Measurements from ENCODE around the gene GOLGA6C.
"Not testable (repeated sequence)": the region's sequence is repeated elsewhere in the genome, so short reads cannot be mapped to it uniquely, and the experiment has no call there.

The GOLGA6C gene, protein sequence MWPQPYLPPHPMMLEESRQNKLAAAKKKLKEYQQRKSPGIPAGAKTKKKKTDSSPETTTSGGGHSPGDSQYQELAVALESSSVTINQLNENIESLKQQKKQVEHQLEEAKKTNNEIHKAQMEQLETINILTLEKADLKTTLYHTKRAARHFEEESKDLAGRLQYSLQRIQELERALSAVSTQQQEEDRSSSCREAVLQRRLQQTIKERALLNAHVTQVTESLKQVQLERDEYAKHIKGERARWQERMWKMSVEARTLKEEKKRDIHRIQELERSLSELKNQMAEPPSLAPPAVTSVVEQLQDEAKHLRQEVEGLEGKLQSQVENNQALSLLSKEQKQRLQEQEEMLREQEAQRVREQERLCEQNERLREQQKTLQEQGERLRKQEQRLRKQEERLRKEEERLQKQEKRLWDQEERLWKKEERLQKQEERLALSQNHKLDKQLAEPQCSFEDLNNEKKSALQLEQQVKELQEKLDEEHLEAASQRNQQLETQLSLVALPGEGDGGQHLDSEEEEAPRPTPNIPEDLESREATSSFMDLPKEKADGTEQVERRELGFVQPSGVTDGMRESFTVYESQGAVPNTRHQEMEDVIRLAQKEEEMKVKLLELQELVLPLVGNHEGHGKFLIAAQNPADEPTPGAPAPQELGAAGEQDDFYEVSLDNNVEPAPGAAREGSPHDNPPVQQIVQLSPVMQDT

DNA sequence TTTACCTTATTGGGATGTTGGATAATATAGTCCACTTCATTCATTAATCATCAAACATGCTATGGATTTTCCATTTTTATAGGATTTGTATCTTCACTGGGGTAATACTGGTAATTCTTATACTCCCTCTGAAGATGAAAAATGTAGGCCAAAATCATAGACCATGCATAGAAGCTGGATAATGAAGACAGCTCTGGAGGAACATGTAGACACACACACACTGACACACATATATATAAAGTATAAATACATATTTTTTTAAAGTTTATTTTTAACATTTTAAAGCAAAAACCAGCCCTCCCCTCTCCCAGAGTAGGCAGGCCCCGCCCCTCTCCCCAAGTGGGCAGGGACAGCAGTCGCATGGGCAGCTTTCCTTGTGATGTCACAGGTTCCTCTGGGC, at the start of gene GOLGA6C:
Gene GOLGA6C (plus strand): TSS at position 301 of the 400 bp plus-strand sequence. CDS start 265 bp downstream, outside the sequence.
- WGBS (ENCODE audit: insufficient coverage, insufficient read length) = no CpG with 5 or more reads among the region's 2 CpGs
- not testable (repeated sequence) for DNase-seq (ENCODE audit: low read depth, low spot score)

DNA sequence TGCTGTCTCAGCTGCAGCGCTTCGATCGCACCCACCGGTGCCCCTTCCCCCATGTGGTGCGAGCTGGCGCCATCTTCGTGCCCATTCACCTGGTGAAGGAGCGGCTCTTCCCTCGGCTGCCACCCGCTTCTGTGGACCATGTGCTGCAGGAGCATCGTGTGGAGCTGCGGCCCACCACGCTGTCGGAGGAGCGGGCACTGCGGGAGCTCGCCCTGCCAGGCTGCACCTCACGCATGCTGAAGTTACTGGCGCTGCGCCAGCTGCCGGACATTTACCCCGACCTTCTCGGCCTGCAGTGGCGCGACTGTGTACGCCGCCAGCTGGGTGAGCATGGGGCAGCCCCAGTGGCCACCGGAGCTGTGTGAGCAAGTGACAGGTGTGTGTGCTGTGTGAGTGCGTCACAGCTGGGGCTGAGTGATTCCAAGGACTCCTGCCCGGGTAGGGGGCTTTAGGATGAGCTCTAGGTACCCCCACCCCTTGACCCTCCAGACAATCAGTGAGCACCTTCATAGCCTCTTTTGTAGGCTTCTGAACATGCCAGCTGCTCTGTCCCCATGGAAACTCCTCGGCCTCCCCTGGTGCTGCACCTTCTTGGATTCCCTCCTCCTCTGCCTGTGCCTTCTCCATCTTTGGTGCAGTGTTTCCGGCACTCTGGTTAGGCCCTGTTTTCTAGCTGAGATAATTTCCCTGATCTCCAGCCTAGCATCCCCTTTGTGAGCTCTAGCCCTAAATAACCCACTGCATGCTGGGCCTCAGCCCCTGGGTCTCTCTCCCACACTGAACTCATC, 49.4 kb upstream of the GOLGA6C start:
- no CpG with 5 or more reads among the region's 32 CpGs for WGBS (ENCODE audit: insufficient coverage, insufficient read length)
- Histone ChIP-seq H3K4me1 (ENCODE audit: control insufficient read depth, insufficient read depth, low read length) (peaks cover 3% of the 10 kb centered on the region; the same call in 1 of the 2 replicates), H3K9me3 (ENCODE audit: control insufficient read depth, insufficient read depth, low read length) (no peaks in the 10 kb centered on the region), H3K27ac (ENCODE audit: low read length) (no peak overlapping the region), H3K36me3 (ENCODE audit: control insufficient read depth, insufficient read depth, low read length) (peaks cover 51% of the 10 kb centered on the region), H3K4me3 (ENCODE audit: low read length) (no peak overlapping the region), H3K27me3 (ENCODE audit: control insufficient read depth, insufficient read depth, low read length) (no peaks in the 10 kb centered on the region)
- no peak for DNase-seq (ENCODE audit: low read depth, low spot score)

More for the DNA sequence above, at the start of gene GOLGA6C:
- H3K27me3 ChIP-seq (ENCODE audit: control insufficient read depth, insufficient read depth, low read length); H3K9me3 ChIP-seq (ENCODE audit: control insufficient read depth, insufficient read depth, low read length); H3K36me3 ChIP-seq (ENCODE audit: control insufficient read depth, insufficient read depth, low read length); H3K4me3 ChIP-seq (ENCODE audit: low read length); H3K27ac ChIP-seq (ENCODE audit: low read length); H3K4me1 ChIP-seq (ENCODE audit: control insufficient read depth, insufficient read depth, low read length): not testable (repeated sequence)

DNA sequence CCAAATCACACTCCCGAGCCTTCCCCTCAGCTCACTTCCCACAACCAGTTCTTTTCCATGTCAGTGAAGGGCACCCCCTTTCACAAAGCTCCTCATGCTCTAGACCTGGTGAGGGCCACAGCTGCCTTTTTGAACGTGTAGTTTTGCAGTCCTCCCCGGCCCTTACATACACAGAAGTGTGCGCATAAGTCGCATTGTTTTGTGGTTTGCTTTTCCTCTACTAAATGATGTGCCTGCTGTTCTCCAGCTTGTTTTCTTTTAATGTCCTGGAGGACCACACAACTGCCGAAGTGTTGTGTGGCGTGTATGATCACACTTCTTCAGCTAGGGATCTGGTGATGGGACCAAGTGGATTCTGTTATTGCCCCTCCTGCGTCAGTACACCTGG, 48.9 kb upstream of the GOLGA6C start:
- no peak for DNase-seq (ENCODE audit: low read depth, low spot score)
- Histone ChIP-seq H3K27ac (ENCODE audit: low read length) (no peak overlapping the region), H3K4me3 (ENCODE audit: low read length) (no peak overlapping the region), H3K9me3 (ENCODE audit: control insufficient read depth, insufficient read depth, low read length) (no peaks in the 10 kb centered on the region), H3K27me3 (ENCODE audit: control insufficient read depth, insufficient read depth, low read length) (no peaks in the 10 kb centered on the region), H3K4me1 (ENCODE audit: control insufficient read depth, insufficient read depth, low read length) (peaks cover 3% of the 10 kb centered on the region; the same call in 1 of the 2 replicates), H3K36me3 (ENCODE audit: control insufficient read depth, insufficient read depth, low read length) (peaks cover 51% of the 10 kb centered on the region)
- WGBS (ENCODE audit: insufficient coverage, insufficient read length) = no CpG with 5 or more reads among the region's 8 CpGs

DNA sequence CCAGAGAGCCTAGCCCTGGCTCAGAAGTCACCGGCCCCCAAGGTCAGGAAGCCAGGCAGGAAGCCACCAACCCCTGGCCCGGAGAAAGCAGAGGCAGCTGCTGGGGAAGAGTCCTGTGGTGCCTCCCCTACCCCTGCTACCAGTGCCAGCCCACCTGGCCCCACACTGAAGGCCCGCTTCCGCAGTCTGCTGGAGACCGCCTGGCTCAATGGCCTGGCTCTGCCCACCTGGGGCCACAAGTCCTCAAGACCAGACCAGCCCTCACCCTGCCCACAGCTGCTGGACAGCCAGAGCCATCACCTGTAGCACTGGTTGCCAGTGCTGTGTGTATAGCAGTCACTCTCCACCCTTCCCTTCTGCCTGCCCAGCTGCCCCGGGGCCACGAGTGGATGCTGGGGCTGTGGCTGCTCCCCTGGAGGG, 47.3 kb upstream of the GOLGA6C start:
- H3K36me3 ChIP-seq (ENCODE audit: control insufficient read depth, insufficient read depth, low read length) = peaks cover 51% of the 10 kb centered on the region
- H3K4me3 ChIP-seq (ENCODE audit: low read length) = no peak overlapping the region
- H3K27ac ChIP-seq (ENCODE audit: low read length) = no peak overlapping the region
- no peaks in the 10 kb centered on the region for H3K27me3 ChIP-seq (ENCODE audit: control insufficient read depth, insufficient read depth, low read length)
- WGBS (ENCODE audit: insufficient coverage, insufficient read length) = no CpG with 5 or more reads among the region's 7 CpGs
- no peak for DNase-seq (ENCODE audit: low read depth, low spot score)
- H3K9me3 ChIP-seq (ENCODE audit: control insufficient read depth, insufficient read depth, low read length) = no peaks in the 10 kb centered on the region
- 0 out of 2 replicates have a peak, but pooled peaks cover 2% of the 10 kb centered on the region for H3K4me1 ChIP-seq (ENCODE audit: control insufficient read depth, insufficient read depth, low read length)

DNA sequence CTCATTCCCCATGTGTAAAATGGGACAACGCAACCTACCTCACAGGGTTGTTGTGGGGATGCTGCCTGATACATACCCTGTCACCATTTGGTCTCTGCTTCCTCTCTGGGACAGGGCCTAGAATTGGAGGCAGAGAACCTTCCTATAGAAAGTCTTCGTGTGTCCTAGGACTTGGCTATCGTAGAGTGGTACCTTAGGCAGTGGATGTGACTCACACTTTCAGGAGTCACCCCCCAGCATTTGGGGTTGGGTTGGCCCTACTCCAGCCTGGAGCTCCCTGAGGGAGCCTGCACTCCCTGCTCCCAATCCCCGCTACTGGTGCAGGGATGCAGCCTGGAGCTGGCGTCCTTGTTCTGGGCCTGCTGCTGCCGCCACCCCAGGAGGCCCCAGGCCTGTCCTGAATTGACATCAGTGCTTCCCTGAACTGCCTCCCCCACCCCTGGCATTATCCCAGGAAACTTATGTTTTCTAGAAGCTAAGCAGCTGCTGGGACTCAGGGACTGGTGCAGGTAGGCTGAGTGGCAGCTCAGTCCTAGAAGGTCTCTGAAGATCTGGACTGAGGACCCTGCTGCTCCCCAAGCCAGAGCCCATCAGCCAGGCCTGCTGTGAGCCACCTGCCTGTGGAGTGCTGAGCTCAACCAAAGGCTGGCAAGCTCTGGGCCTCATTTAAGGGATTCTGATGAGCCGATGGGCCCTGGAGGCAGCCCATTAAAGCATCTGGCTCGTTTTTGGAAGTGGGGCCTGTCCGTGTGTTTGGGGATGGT, 46.5 kb upstream of the GOLGA6C start:
- no peak for DNase-seq (ENCODE audit: low read depth, low spot score)
- H3K27ac ChIP-seq (ENCODE audit: low read length) = no peak overlapping the region
- H3K36me3 ChIP-seq (ENCODE audit: control insufficient read depth, insufficient read depth, low read length) = peaks cover 48% of the 10 kb centered on the region
- H3K9me3 ChIP-seq (ENCODE audit: control insufficient read depth, insufficient read depth, low read length) = no peaks in the 10 kb centered on the region
- H3K4me3 ChIP-seq (ENCODE audit: low read length) = no peak overlapping the region
- no peaks in the 10 kb centered on the region for H3K27me3 ChIP-seq (ENCODE audit: control insufficient read depth, insufficient read depth, low read length)
- no CpG with 5 or more reads among the region's 9 CpGs for WGBS (ENCODE audit: insufficient coverage, insufficient read length)
- H3K4me1 ChIP-seq (ENCODE audit: control insufficient read depth, insufficient read depth, low read length) = 0 out of 2 replicates have a peak, but pooled peaks cover 2% of the 10 kb centered on the region

DNA sequence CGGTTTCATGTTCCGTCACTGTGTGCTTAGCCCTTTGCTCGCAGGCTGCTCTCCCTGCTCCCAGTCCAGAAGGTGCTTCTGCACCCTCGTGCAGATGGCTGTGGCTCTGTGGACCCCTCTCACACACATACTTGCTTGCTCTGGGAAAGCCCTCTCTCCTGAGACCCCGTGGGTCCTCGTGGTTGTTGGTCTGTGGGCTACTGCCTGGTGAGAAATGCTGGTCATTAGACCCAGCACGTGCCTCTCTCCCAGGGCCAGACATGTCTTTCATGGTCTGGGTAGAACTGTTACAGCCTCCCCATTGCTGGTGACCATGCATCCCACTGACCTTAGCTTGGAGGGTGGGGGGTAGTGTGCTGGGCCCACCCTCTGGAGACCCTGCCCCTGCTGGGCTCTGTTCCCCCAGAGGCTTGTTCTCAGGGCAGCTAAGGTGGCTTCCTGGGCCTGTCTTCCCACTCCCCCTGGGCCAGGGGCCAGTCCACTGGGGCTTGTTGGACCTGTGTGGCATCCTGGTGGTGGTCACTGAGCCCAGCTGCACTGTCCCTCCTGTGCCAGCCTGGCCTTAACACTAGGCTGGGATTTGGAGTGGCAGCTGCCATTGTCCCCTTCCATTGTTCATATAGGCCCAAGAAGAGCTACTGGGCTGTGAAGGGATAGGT, 45.8 kb upstream of the GOLGA6C start:
- WGBS (ENCODE audit: insufficient coverage, insufficient read length) = no CpG with 5 or more reads among the region's 7 CpGs
- H3K4me1 ChIP-seq (ENCODE audit: control insufficient read depth, insufficient read depth, low read length) = 0 out of 2 replicates have a peak, but pooled peaks cover 2% of the 10 kb centered on the region

DNA sequence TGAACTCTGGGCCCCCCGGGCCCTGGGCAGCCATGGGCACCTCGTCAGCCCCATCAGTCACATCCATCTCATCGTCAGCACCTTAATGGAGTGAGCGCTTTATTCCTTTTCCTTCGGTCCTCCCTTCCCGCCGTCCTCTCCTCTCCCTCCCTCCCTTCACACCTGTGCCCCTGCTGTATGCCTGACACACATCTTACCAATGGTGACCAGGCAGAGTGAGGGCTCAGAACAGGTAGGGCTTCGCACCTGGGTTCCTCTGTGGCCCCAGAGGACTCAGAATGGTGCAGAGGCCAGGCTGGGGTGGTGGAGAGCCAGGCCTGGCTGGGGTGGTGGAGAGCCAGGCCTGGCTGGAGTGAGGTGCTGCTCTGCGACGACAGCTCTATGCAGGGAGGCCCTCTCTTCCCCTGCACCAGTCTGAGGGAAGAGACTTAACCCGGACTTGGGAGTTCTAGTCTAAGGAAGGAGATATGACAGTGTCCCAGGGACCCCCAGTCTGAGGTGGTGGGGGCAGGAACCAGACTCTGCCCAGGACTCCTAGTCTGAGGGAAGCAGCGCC, 44.8 kb upstream of the GOLGA6C start:
- peaks cover 32% of the 10 kb centered on the region for H3K36me3 ChIP-seq (ENCODE audit: control insufficient read depth, insufficient read depth, low read length)
- no peak overlapping the region for H3K4me3 ChIP-seq (ENCODE audit: low read length)
- H3K27ac ChIP-seq (ENCODE audit: low read length) = no peak overlapping the region
- H3K27me3 ChIP-seq (ENCODE audit: control insufficient read depth, insufficient read depth, low read length) = no peaks in the 10 kb centered on the region
- no peaks in the 10 kb centered on the region for H3K9me3 ChIP-seq (ENCODE audit: control insufficient read depth, insufficient read depth, low read length)
- H3K4me1 ChIP-seq (ENCODE audit: control insufficient read depth, insufficient read depth, low read length) = 0 out of 2 replicates have a peak, but pooled peaks cover 2% of the 10 kb centered on the region
- WGBS (ENCODE audit: insufficient coverage, insufficient read length) = no CpG with 5 or more reads among the region's 12 CpGs
- DNase-seq (ENCODE audit: low read depth, low spot score) = no peak

More for the DNA sequence above, 45.8 kb upstream of the GOLGA6C start:
- Histone ChIP-seq H3K4me3 (ENCODE audit: low read length) (no peak overlapping the region), H3K27ac (ENCODE audit: low read length) (no peak overlapping the region), H3K9me3 (ENCODE audit: control insufficient read depth, insufficient read depth, low read length) (no peaks in the 10 kb centered on the region), H3K27me3 (ENCODE audit: control insufficient read depth, insufficient read depth, low read length) (no peaks in the 10 kb centered on the region), H3K36me3 (ENCODE audit: control insufficient read depth, insufficient read depth, low read length) (peaks cover 42% of the 10 kb centered on the region)
- DNase-seq (ENCODE audit: low read depth, low spot score) = no peak

DNA sequence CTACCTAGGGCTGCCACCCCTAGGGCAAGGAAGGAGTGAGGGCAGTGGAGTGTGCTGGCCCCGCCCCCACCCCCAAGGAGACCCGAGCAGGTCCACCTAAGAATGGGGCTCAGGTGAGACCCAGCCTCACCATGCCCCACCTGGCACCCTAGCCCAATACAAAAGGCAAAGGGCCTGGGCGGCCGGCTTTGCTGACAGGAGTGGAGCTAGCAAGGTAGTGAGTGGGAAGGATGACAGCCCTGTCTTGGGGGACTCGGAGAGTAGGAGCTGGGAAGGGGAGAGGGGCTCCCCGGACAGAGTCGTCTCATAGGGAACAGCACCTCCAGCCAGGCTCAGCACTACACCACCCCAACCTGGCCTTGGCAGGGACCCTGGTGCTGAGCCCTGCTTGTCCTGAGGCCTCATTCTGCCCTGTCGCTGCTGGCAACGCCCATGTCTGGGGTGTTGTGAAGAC, 44.3 kb upstream of the GOLGA6C start:
- peaks cover 27% of the 10 kb centered on the region for H3K36me3 ChIP-seq (ENCODE audit: control insufficient read depth, insufficient read depth, low read length)
- WGBS (ENCODE audit: insufficient coverage, insufficient read length) = no CpG with 5 or more reads among the region's 9 CpGs
- DNase-seq (ENCODE audit: low read depth, low spot score) = no peak
- H3K27me3 ChIP-seq (ENCODE audit: control insufficient read depth, insufficient read depth, low read length) = no peaks in the 10 kb centered on the region
- H3K4me3 ChIP-seq (ENCODE audit: low read length) = no peak overlapping the region
- H3K9me3 ChIP-seq (ENCODE audit: control insufficient read depth, insufficient read depth, low read length) = no peaks in the 10 kb centered on the region
- no peak overlapping the region for H3K27ac ChIP-seq (ENCODE audit: low read length)
- H3K4me1 ChIP-seq (ENCODE audit: control insufficient read depth, insufficient read depth, low read length) = 0 out of 2 replicates have a peak, but pooled peaks cover 2% of the 10 kb centered on the region
